ENCODE results near the gene MOB3B. TPM values are rescaled to one million over a fixed set of nuclear protein-coding genes. Genes with fewer than 3 reads are reported as not detected.

MOB3B gene
- total RNA-seq, 2 donors from 2014 or later, result 3.1 to 17.8 TPM

GRCh38 chr9:27339661-27340284, 189.8 kb downstream of the MOB3B start:
- Histone ChIP-seq H3K27ac (no peak overlapping the region), H3K9me3 (no peaks in the 10 kb centered on the region), H3K4me3 (no peak overlapping the region), H3K36me3 (no peaks in the 10 kb centered on the region), H3K4me1 (replicated peaks) (no peaks in the 10 kb centered on the region), H3K27me3 (replicated peaks; ENCODE audit: insufficient read depth) (no peaks in the 10 kb centered on the region)
- no peak for DNase-seq (ENCODE audit: low spot score)
- intact Hi-C loops (cut with DNase I), result loop anchor here (5.0 to 10.0 kb wide), 3 partner anchors 55 to 188 kb away; partner anchors contain the start of gene MOB3B
- TF ChIP-seq POLR2A (IDR thresholded peaks at IDR 0.05) (no peak), POLR2AphosphoS5 (IDR thresholded peaks at IDR 0.05) (no peak), CTCF (IDR thresholded peaks at IDR 0.05) (no peak)
- WGBS, result 47% methylated on average over 11 of the region's 11 CpGs

GRCh38 chr9:27338527-27338903, 191.1 kb downstream of the MOB3B start:
- Histone ChIP-seq H3K36me3 (no peaks in the 10 kb centered on the region), H3K9me3 (no peaks in the 10 kb centered on the region), H3K4me1 (replicated peaks) (no peaks in the 10 kb centered on the region), H3K4me3 (no peak overlapping the region), H3K27ac (peak overlapping the region in 1 of 2 donors; percentile 26), H3K27me3 (replicated peaks; ENCODE audit: insufficient read depth) (no peaks in the 10 kb centered on the region)
- intact Hi-C loops (cut with DNase I), result loop anchor here (5.0 to 10.0 kb wide), 3 partner anchors 56 to 189 kb away; partner anchors contain the start of gene MOB3B
- no peak for DNase-seq (ENCODE audit: low spot score)
- TF ChIP-seq POLR2AphosphoS5 (IDR thresholded peaks at IDR 0.05), result no peak
- TF ChIP-seq CTCF (IDR thresholded peaks at IDR 0.05), result no peak
- TF ChIP-seq POLR2A (IDR thresholded peaks at IDR 0.05), result no peak
- WGBS, result 55% methylated on average over 9 of the region's 9 CpGs

GRCh38 chr9:27337833-27338526, 191.6 kb downstream of the MOB3B start:
- H3K4me3 ChIP-seq, result no peak overlapping the region
- intact Hi-C loops (cut with DNase I), result loop anchor here (5.0 to 10.0 kb wide), 3 partner anchors 57 to 189 kb away; partner anchors contain the start of gene MOB3B
- H3K27ac ChIP-seq, result no peak overlapping the region
- no peaks in the 10 kb centered on the region for H3K27me3 ChIP-seq (replicated peaks; ENCODE audit: insufficient read depth)
- DNase-seq (ENCODE audit: low spot score), result no peak
- 57% methylated on average over 5 of the region's 5 CpGs for WGBS
- H3K36me3 ChIP-seq, result no peaks in the 10 kb centered on the region
- H3K4me1 ChIP-seq (replicated peaks), result no peaks in the 10 kb centered on the region
- H3K9me3 ChIP-seq, result no peaks in the 10 kb centered on the region
- TF ChIP-seq POLR2A (IDR thresholded peaks at IDR 0.05), result no peak
- TF ChIP-seq POLR2AphosphoS5 (IDR thresholded peaks at IDR 0.05), result no peak
- TF ChIP-seq CTCF (IDR thresholded peaks at IDR 0.05), result no peak

- 78% methylated on average over 3 of the region's 3 CpGs for WGBS
- TF ChIP-seq POLR2A (IDR thresholded peaks at IDR 0.05) (no peak), CTCF (IDR thresholded peaks at IDR 0.05) (no peak)
- intact Hi-C loops (cut with DNase I), result loop anchor here (5.0 to 10.0 kb wide), 3 partner anchors 58 to 190 kb away; partner anchors contain the start of gene MOB3B
- H3K4me3 ChIP-seq, result no peak overlapping the region
- no peaks in the 10 kb centered on the region for H3K4me1 ChIP-seq (replicated peaks)
- H3K9me3 ChIP-seq, result no peaks in the 10 kb centered on the region
- no peaks in the 10 kb centered on the region for H3K36me3 ChIP-seq
- no peak overlapping the region for H3K27ac ChIP-seq
- H3K27me3 ChIP-seq (replicated peaks; ENCODE audit: insufficient read depth), result no peaks in the 10 kb centered on the region
- DNase-seq (ENCODE audit: low spot score), result no peak
Measured at GRCh38 chr9:27337236-27337635, 192.4 kb downstream of the MOB3B start.
